K562 (cell line): Measurements from ENCODE around the gene WARS2. TPM values are rescaled to one million over a fixed set of nuclear protein-coding genes. Genes with fewer than 3 reads are reported as not detected.

Experiments
- ARID4B ChIP-seq: sonication (generic); formaldehyde crosslinking; IDR thresholded peaks from 2 replicates; pipeline ENCODE4 v1.8.0; 2022; ENCODE audit warnings: mild to moderate bottlenecking, missing genetic modification reagents
- RFX7 ChIP-seq: fragments of 250-450 bp; sonication (Bioruptor Pico); IDR thresholded peaks from 2 replicates; pipeline ENCODE4 v1.5.1; 2021; ENCODE audit warnings: mild to moderate bottlenecking
- SIN3A ChIP-seq, 2 experiments: fragments of 150-350 bp in 1 of 2; IDR thresholded peaks; 2 replicates each; pipeline ENCODE4 v1.6.1; 2011 to 2016; ENCODE audit warnings: borderline replicate concordance in 2 of 2, low read depth in 2 of 2, low read length in 2 of 2, mild to moderate bottlenecking in 2 of 2, moderate library complexity in 2 of 2; ENCODE audit not compliant: control insufficient read depth in 1 of 2
- TSC22D4 ChIP-seq: fragments of 450-650 bp; IDR thresholded peaks from 2 replicates; pipeline ENCODE4 v1.6.1; 2016; ENCODE audit warnings: missing genetic modification characterization, missing biosample characterization, control low read depth
- ZNF668 ChIP-seq: fragments of 250-450 bp; sonication (Bioruptor Pico); IDR thresholded peaks from 2 replicates; pipeline ENCODE4 v1.8.0; 2022; ENCODE audit warnings: mild to moderate bottlenecking, inconsistent platforms
- polyA plus RNA-seq, 8 experiments: library from polyadenylated mRNA; depleted of rRNA in 4 of 8; stranded (reverse) in 5 of 8; unstranded in 3 of 8; fragments of >200 nt; fragmentation: Nextera tagmentation in 2 of 8; fragmentation: Illumina TruSeq in 1 of 8; extraction: Ambion mirVana in 2 of 8; extraction: Trizol in 1 of 8; gene quantifications; 2 replicates each; pipeline versions ENCODE4 v1.2.1 to v1.2.3, GENCODE V29; 2011 to 2014; ENCODE audit warnings: inconsistent platforms in 1 of 8, missing spikeins in 1 of 8
- total RNA-seq, 7 experiments: library from RNA; depleted of rRNA in 6 of 7; stranded (reverse); fragments of >200 nt in 6 of 7; fragmentation: Illumina TruSeq in 2 of 7; extraction: Trizol in 2 of 7; gene quantifications; 2 replicates each; pipeline versions ENCODE4 v1.2.1 to v1.2.3, GENCODE V29; 2011 to 2021; ENCODE audit warnings: low replicate concordance in 1 of 7

The WARS2 gene
- total and polyA plus RNA-seq, 9 of the 15 experiments (the other 6 are each of a cell fraction or from before 2014, with no cell fraction given), result 5.7 to 18.0 (median 16.9) TPM

GRCh38 chr1:119048624-119049404, 91.6 kb downstream of the WARS2 start (continued):
- no peak for TF ChIP-seq ARID4B
- no peak for TF ChIP-seq TSC22D4 (tag)
- TF ChIP-seq SIN3A (IDR thresholded peaks at IDR 0.05; ENCODE audit: borderline replicate concordance in 2 of 2, control insufficient read depth in 1 of 2, low read depth in 2 of 2, low read length in 2 of 2), result no peak
- no peak for TF ChIP-seq RFX7 (CRISPR knock-in tag)
- TF ChIP-seq ZNF668, result no peak
